ENCODE measurements around the gene CALCR.
"Not testable (repeated sequence)": the region's sequence is repeated elsewhere in the genome, so short reads cannot be mapped to it uniquely, and the experiment has no call there.

Gene CALCR

DNA sequence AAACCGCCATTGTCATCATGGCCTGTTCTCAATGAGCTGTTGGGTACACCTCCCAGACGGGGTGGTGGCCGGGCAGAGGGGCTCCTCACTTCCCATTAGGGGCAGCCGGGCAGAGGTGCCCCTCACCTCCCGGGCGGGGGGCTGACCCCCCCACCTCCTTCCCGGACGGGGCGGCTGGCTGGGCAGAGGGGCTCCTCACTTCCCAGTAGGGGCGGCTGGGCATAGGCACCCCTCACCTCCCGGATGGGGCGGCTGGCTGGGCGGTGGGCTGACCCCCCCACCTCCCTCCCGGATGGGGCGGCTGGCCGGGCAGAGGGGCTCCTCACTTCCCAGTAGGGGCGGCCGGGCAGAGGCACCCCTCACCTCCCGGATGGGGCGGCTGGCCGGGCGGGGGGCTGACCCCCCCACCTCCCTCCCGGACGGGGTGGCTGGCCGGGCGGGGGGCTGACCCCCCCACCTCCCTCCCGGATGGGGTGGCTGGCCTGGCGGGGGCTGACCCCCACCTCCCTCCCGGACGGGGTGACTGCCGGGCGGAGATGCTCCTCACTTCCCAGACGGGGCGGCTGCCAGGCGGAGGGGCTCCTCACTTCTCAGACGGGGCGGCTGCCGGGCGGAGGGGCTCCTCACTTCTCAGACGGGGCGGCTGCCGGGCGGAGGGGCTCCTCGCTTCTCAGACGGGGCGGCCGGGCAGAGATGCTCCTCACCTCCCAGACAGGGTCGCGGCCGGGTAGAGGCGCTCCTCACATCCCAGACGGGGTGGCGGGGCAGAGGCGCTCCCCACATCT, 11.4 kb upstream of the CALCR start:
- H3K27ac ChIP-seq (ENCODE audit: low read length); H3K36me3 ChIP-seq (ENCODE audit: insufficient read depth, low read depth, low read length); H3K4me3 ChIP-seq (ENCODE audit: low read length); H3K4me1 ChIP-seq (ENCODE audit: insufficient read depth, low read length); H3K9me3 ChIP-seq (ENCODE audit: insufficient read depth, low read depth, low read length); H3K27me3 ChIP-seq (ENCODE audit: insufficient read depth, low read length); H3K9ac ChIP-seq (ENCODE audit: low read depth, low read length): not testable (repeated sequence)

DNA sequence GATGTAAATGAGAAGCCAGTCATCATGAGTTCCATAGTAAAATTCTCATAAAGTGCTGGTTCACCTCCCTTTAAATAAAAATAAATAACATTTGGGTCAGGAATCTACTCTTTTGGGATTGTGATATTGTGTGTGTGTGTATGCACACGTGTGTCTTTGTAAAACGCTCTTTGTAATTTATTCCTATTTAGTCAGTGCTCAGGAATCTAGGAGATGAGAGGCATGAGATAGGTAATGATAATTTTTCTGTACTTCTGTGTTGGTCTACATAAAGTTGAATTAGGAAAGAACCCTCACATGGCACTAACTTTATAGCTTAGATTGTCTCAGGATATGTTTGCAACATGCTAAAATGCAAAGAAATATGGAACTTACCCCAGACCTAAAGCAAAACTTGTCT, 4.9 kb upstream of the CALCR start:
- Histone ChIP-seq H3K9me3 (ENCODE audit: insufficient read depth, low read depth, low read length) (no peaks in the 10 kb centered on the region), H3K27me3 (ENCODE audit: insufficient read depth, low read length) (peaks cover 39% of the 10 kb centered on the region), H3K4me3 (ENCODE audit: low read length) (no peak overlapping the region), H3K4me1 (ENCODE audit: insufficient read depth, low read length) (no peaks in the 10 kb centered on the region), H3K9ac (ENCODE audit: low read depth, low read length) (no peak overlapping the region), H3K27ac (ENCODE audit: low read length) (no peak overlapping the region), H3K36me3 (ENCODE audit: insufficient read depth, low read depth, low read length) (no peaks in the 10 kb centered on the region)

GRCh38 chr7:93578762-93579161, 4.2 kb upstream of the CALCR start:
- Histone ChIP-seq H3K4me1 (ENCODE audit: insufficient read depth, low read length) (peaks cover 3% of the 10 kb centered on the region; the same call in 1 of the 2 replicates), H3K9me3 (ENCODE audit: insufficient read depth, low read depth, low read length) (no peaks in the 10 kb centered on the region), H3K4me3 (ENCODE audit: low read length) (no peak overlapping the region), H3K9ac (ENCODE audit: low read depth, low read length) (no peak overlapping the region), H3K36me3 (ENCODE audit: insufficient read depth, low read depth, low read length) (no peaks in the 10 kb centered on the region), H3K27ac (ENCODE audit: low read length) (no peak overlapping the region), H3K27me3 (ENCODE audit: insufficient read depth, low read length) (peaks cover 46% of the 10 kb centered on the region)

- no peak overlapping the region for H3K27ac ChIP-seq (ENCODE audit: low read length)
- no peaks in the 10 kb centered on the region for H3K36me3 ChIP-seq (ENCODE audit: insufficient read depth, low read depth, low read length)
- no peaks in the 10 kb centered on the region for H3K9me3 ChIP-seq (ENCODE audit: insufficient read depth, low read depth, low read length)
- peak overlapping the region; percentile 29; the same call in 1 of the 2 replicates for H3K9ac ChIP-seq (ENCODE audit: low read depth, low read length)
- H3K4me3 ChIP-seq (ENCODE audit: low read length), result peak overlapping the region; percentile 81
- H3K4me1 ChIP-seq (ENCODE audit: insufficient read depth, low read length), result peaks cover 3% of the 10 kb centered on the region; the same call in 1 of the 2 replicates
- H3K27me3 ChIP-seq (ENCODE audit: insufficient read depth, low read length), result peaks cover 66% of the 10 kb centered on the region
Measured at GRCh38 chr7:93575555-93576399, 1.3 kb upstream of the CALCR start.

DNA sequence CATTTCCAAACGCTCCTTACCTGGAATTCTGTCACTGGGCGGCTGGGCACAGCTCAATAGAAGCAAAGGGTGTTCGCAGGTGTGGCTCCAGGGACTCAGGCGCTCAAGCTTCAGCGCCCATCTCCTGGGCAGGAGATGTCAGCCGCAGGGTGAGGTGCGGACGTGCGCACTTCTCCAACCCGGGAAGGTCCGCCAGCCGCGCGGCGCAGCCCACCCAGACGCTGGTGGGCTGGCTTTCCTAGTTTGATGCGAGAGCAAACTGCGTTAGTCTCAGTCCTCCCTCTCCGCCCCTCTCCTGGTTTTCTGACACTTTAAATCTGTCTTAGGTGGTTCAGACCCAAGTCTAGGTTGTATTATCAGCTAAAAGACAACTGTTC, 267 bp downstream of the CALCR start:
- H3K4me3 ChIP-seq (ENCODE audit: low read length), result peak overlapping the region; percentile 81
- H3K9ac ChIP-seq (ENCODE audit: low read depth, low read length), result no peak overlapping the region
- no peaks in the 10 kb centered on the region for H3K36me3 ChIP-seq (ENCODE audit: insufficient read depth, low read depth, low read length)
- H3K4me1 ChIP-seq (ENCODE audit: insufficient read depth, low read length), result peaks cover 5% of the 10 kb centered on the region; the same call in 1 of the 2 replicates
- H3K27ac ChIP-seq (ENCODE audit: low read length), result no peak overlapping the region
- H3K27me3 ChIP-seq (ENCODE audit: insufficient read depth, low read length), result peaks cover 66% of the 10 kb centered on the region
- no peaks in the 10 kb centered on the region for H3K9me3 ChIP-seq (ENCODE audit: insufficient read depth, low read depth, low read length)

- H3K9ac ChIP-seq (ENCODE audit: low read depth, low read length), result no peak overlapping the region
- H3K27me3 ChIP-seq (ENCODE audit: insufficient read depth, low read length), result peaks cover 25% of the 10 kb centered on the region
- H3K9me3 ChIP-seq (ENCODE audit: insufficient read depth, low read depth, low read length), result no peaks in the 10 kb centered on the region
- H3K27ac ChIP-seq (ENCODE audit: low read length), result no peak overlapping the region
- H3K4me1 ChIP-seq (ENCODE audit: insufficient read depth, low read length), result peaks cover 7% of the 10 kb centered on the region; the same call in 1 of the 2 replicates
- no peak overlapping the region for H3K4me3 ChIP-seq (ENCODE audit: low read length)
- no peaks in the 10 kb centered on the region for H3K36me3 ChIP-seq (ENCODE audit: insufficient read depth, low read depth, low read length)
Measured at GRCh38 chr7:93569189-93569588, 5.3 kb downstream of the CALCR start.

DNA sequence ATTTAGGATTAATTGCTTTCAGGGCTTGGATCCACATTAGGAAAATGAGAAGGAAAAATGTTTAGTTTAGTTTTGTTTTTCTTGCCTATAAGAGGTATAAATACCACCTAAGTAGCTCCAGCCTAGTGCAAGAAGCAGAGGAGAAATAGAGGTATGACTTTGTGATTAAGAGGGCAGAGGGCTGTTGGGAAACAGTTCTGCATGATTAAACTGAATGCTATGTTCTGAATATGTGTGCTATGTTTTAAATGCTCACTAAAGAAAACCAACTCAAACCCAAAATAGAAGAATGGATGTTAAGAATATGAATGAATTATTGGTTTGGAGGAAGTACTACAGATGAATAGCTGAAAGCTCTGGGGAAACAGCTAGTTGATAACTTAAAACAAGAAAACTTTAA, 7.6 kb downstream of the CALCR start:
- Histone ChIP-seq H3K9me3 (ENCODE audit: insufficient read depth, low read depth, low read length) (no peaks in the 10 kb centered on the region), H3K9ac (ENCODE audit: low read depth, low read length) (no peak overlapping the region), H3K4me3 (ENCODE audit: low read length) (no peak overlapping the region), H3K4me1 (ENCODE audit: insufficient read depth, low read length) (peaks cover 4% of the 10 kb centered on the region; the same call in 1 of the 2 replicates), H3K27ac (ENCODE audit: low read length) (no peak overlapping the region), H3K36me3 (ENCODE audit: insufficient read depth, low read depth, low read length) (no peaks in the 10 kb centered on the region), H3K27me3 (ENCODE audit: insufficient read depth, low read length) (peaks cover 3% of the 10 kb centered on the region; the same call in 1 of the 2 replicates)

- Histone ChIP-seq H3K36me3 (ENCODE audit: insufficient read depth, low read depth, low read length) (no peaks in the 10 kb centered on the region), H3K27ac (ENCODE audit: low read length) (no peak overlapping the region), H3K4me3 (ENCODE audit: low read length) (no peak overlapping the region), H3K27me3 (ENCODE audit: insufficient read depth, low read length) (no peaks in the 10 kb centered on the region), H3K9me3 (ENCODE audit: insufficient read depth, low read depth, low read length) (no peaks in the 10 kb centered on the region), H3K9ac (ENCODE audit: low read depth, low read length) (no peak overlapping the region), H3K4me1 (ENCODE audit: insufficient read depth, low read length) (peaks cover 6% of the 10 kb centered on the region; the same call in 1 of the 2 replicates)
Measured at GRCh38 chr7:93563584-93563983, 10.9 kb downstream of the CALCR start.

GRCh38 chr7:93562936-93563335, 11.6 kb downstream of the CALCR start:
- Histone ChIP-seq H3K4me3 (ENCODE audit: low read length) (no peak overlapping the region), H3K27me3 (ENCODE audit: insufficient read depth, low read length) (no peaks in the 10 kb centered on the region), H3K36me3 (ENCODE audit: insufficient read depth, low read depth, low read length) (no peaks in the 10 kb centered on the region), H3K27ac (ENCODE audit: low read length) (no peak overlapping the region), H3K4me1 (ENCODE audit: insufficient read depth, low read length) (peaks cover 7% of the 10 kb centered on the region; the same call in 1 of the 2 replicates), H3K9ac (ENCODE audit: low read depth, low read length) (no peak overlapping the region), H3K9me3 (ENCODE audit: insufficient read depth, low read depth, low read length) (no peaks in the 10 kb centered on the region)

DNA sequence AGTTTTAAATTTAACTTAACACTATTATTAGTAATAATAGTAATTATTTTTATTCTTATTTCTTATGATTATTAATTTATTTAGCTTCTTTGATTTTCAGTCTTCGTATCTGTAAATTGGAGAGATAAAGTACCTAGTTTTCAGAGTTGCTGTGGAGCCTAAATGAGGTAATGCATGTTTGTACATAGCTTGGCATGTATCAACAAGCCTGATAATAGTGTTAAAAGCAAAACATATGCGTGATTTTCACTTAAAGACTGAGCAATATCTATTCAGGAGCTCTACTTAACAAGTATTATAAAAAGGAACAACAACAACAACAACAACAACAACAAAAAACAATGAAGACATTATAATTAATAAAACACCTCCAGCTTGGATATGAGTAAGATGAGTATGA, 12.4 kb downstream of the CALCR start:
- peaks cover 7% of the 10 kb centered on the region; the same call in 1 of the 2 replicates for H3K4me1 ChIP-seq (ENCODE audit: insufficient read depth, low read length)
- H3K27me3 ChIP-seq (ENCODE audit: insufficient read depth, low read length), result no peaks in the 10 kb centered on the region
- no peaks in the 10 kb centered on the region for H3K36me3 ChIP-seq (ENCODE audit: insufficient read depth, low read depth, low read length)
- H3K9me3 ChIP-seq (ENCODE audit: insufficient read depth, low read depth, low read length), result no peaks in the 10 kb centered on the region
- no peak overlapping the region for H3K27ac ChIP-seq (ENCODE audit: low read length)
- H3K4me3 ChIP-seq (ENCODE audit: low read length), result no peak overlapping the region
- H3K9ac ChIP-seq (ENCODE audit: low read depth, low read length), result no peak overlapping the region

DNA sequence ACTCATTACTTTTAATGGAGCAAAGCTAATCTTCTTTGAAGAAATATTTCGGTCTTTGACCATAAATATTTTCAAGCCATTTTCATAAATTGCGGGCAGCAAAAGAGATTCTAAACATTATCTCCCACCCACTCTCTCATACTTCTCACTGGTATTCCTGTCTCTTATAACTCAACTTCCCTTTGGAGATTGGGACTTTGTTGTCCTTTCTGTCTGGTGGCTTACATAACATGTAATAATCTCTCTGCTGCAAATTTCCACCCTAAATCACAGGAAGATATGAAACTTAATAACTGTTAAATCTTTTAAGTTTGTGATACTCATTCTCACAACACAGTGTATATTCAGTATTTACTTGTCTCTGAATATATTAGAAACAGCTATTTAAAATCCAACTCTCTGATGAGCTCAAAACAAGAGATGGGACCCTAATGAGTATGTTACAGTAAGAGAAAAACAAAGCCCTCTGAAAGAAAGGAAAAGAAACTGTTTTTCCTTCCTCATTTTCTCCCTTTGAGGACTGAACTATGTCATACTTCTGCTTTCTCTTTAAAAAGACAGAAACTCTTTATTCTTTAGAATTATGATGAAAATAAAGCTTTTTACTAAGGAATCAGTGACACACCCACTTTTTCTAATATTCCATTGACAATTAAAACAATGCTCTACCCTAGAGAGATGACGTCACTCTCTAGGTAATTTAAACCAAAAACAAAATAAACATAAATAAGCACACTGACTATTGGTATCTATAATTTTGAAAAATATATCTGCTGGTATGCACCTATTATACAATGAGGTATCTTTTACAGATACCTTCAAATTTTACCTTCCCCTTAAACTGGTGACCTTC, 14.7 kb downstream of the CALCR start:
- Histone ChIP-seq H3K9ac (ENCODE audit: low read depth, low read length) (no peak overlapping the region), H3K4me3 (ENCODE audit: low read length) (no peak overlapping the region), H3K4me1 (ENCODE audit: insufficient read depth, low read length) (peaks cover 7% of the 10 kb centered on the region; the same call in 1 of the 2 replicates), H3K27me3 (ENCODE audit: insufficient read depth, low read length) (no peaks in the 10 kb centered on the region), H3K36me3 (ENCODE audit: insufficient read depth, low read depth, low read length) (no peaks in the 10 kb centered on the region), H3K27ac (ENCODE audit: low read length) (no peak overlapping the region), H3K9me3 (ENCODE audit: insufficient read depth, low read depth, low read length) (no peaks in the 10 kb centered on the region)
